Liver (tissue), 3 donors: ENCODE results near the gene SRD5A1.

Source experiments
- CTCF ChIP-seq: fragments of 150-350 bp; IDR thresholded peaks from 2 replicates; pipeline ENCODE4 v1.5.1; 2017; ENCODE audit warnings: improper control_type of control experiment, low read depth, low read length; ENCODE audit not compliant: missing input control
- EGR1 ChIP-seq, 2 donors: IDR thresholded peaks; 2 replicates each; pipeline ENCODE4 v1.6.1; 2016 to 2018; ENCODE audit warnings: antibody characterized with exemption in 2 of 2, low read depth in 2 of 2
- FOXA1 ChIP-seq: IDR thresholded peaks from 2 replicates; pipeline ENCODE4 v1.6.1; 2016; ENCODE audit warnings: antibody characterized with exemption
- HNF4G ChIP-seq: IDR thresholded peaks from 2 replicates; pipeline ENCODE4 v1.6.1; 2016; ENCODE audit warnings: antibody characterized with exemption
- REST ChIP-seq: IDR thresholded peaks from 2 replicates; pipeline ENCODE4 v1.6.1; 2016; ENCODE audit warnings: antibody characterized with exemption, mild to moderate bottlenecking
- TAF1 ChIP-seq: conservative IDR thresholded peaks from 2 replicates; pipeline ENCODE4 v1.6.1; 2016; ENCODE audit warnings: antibody characterized with exemption, mild to moderate bottlenecking
- donor health status: healthy.
- donor health status: healthy.

- TF ChIP-seq CTCF (no peak), EGR1 (IDR thresholded peaks at IDR 0.05; ENCODE audit: low read depth in 2 of 2) (no peak), TAF1 (peak; percentile 27), HNF4G (no peak), FOXA1 (no peak), REST (no peak)
Observed at GRCh38 chr5:6637590-6637989, 4.3 kb downstream of the SRD5A1 start.
